GM10266 (cell line): ENCODE data around the gene ARVCF.

Source experiments
- DNase-seq: peaks from one replicate; pipeline ENCODE4 v3.0.0; 2012; ENCODE audit errors: extremely low spot score
- CTCF ChIP-seq: IDR thresholded peaks from 2 replicates; pipeline ENCODE4 v1.5.1; 2012; ENCODE audit warnings: mild to moderate bottlenecking, low read depth; ENCODE audit not compliant: control insufficient read depth, insufficient read depth; ENCODE audit errors: missing control alignments

ARVCF gene

DNA sequence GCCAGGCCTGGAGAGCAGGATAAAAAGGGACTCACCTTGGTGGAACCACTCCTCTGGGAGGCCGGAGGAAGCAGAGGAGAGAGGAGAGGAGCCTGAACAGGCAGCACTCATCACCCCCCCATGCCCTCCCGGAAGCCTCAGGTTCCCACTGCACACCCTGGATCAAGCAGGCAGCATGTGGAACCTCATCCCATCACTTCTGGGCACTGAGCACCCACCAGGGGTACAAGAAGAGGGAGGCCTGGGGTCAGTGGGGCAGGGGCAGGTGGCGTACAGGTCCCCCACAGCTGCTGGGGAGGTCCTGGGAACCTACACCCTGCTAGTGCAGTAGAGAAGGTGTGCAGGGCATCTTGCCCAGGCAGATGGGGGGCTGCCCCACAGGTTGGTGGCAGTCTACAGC lies 40.0 kb downstream of the ARVCF start:
- no peak for DNase-seq
- no peak for TF ChIP-seq CTCF

DNA sequence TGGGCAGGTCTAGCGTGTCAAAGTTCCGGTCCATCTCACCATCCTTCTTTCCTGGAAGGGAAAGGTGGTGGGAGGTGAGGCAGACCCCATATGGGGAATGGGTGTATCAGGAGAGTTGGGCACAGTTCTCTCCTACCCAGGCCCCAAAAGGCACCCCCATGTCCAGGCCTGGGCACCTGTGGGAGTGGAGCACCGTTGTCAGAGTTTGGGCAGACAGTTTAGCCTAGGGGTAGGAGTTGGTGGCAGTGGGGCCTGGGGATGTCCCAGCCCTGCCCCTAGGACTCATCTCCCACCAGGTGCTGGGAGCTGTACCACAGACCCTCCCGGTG lies 41.0 kb downstream of the ARVCF start:
- TF ChIP-seq CTCF, result no peak
- DNase-seq, result no peak

GRCh38 chr22:19974935-19975706 lies 41.5 kb downstream of the ARVCF start:
- no peak for DNase-seq
- no peak for TF ChIP-seq CTCF

DNA sequence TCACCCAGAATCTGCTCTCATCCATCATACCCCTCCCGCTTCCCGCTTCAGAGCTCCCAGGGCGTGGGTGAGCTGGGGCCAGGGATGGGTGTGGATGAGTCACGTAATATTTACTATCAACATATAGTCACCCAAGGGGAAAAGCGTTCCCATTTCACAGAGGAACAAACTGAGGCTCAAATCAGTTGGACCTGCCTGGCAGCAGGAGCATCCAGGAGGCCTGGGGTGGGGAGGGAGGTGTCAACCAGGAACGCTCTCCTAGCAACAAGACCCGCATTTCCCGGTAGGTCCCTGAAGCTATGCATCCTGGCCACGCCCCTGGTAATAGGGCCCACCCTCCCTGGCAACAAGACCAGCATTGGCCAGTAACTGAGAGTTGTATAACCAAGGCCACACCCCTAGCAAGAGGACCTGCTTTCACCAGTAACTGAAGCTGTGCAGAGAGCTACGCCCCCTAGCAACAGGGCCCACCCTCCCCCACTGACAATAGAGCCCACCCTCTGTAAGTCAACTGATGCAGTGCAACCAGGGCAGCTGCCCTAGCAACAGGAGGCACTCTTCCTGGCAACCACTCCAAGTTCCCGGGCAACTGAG lies 42.3 kb downstream of the ARVCF start:
- no peak for TF ChIP-seq CTCF
- DNase-seq, result peak; percentile 83

- TF ChIP-seq CTCF, result no peak
These were observed 42.9 kb downstream of the ARVCF start for GRCh38 chr22:19973551-19974267.

DNA sequence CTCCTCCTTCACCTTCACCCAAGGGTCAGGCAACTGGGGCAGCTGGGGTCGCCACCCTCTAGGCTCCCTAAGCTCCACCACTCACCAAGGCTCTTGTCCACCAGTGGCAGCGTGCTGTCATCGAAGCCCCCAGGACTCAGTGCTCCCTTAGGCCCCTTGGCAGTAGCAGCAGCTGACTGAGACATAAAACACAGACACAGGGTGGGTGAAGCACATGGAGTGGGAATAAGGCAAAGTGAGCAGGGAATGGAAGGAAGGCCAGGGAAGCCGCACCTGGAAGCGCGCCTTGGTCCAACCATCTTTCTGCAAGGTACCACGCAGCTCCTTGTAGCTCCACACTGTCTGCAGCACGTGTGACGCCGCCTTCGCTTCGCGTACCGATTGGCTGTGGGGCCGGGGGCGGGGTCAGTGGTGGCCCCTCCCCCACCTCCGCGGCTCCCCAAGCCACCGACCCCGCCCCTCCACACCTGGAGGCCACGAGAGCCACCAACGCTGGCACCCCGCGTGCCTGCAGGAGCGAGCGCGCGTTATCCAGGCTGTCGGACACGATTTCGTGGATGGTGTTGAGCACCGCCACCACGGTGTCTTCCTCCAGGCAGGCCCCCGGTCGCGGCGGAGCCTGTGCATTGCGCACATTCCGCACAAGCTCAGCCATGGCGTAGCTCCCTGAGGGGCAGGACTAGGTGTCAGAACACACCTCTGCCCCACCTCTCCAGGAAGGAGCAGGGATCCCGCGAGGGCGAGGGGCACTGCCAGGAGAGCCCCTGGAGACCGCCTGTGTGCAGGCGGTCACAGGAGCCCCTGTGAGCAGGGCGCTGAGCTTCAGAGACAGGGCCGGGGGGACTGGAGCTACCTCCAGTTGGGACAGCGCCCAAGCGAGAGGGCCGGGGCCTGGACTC lies 43.7 kb downstream of the ARVCF start:
- no peak for TF ChIP-seq CTCF
- no peak for DNase-seq

More at GRCh38 chr22:19973551-19974267, 42.9 kb downstream of the ARVCF start:
- DNase-seq, result no peak
